Ascending aorta (tissue), 2 donors: Measurements from ENCODE around the gene CTAGE1. TPM values are rescaled to one million over a fixed set of nuclear protein-coding genes. Genes with fewer than 3 reads are reported as not detected.
A peak's percentile ranks its signal among the peaks of the same experiment; 100 is the strongest.

Source experiments
- DNase-seq, 2 donors: peaks; one replicate each; pipeline ENCODE4 v3.0.0-alpha.2; 2019; ENCODE audit warnings: low spot score in 2 of 2
- H3K27ac ChIP-seq, 2 donors: fragments of 200-600 bp; sonication (generic); one replicate each; pipeline ENCODE4 v1.5.1; 2016 to 2017; ENCODE audit warnings: mild to moderate bottlenecking in 1 of 2
- H3K27me3 ChIP-seq: fragments of 200-600 bp; sonication (generic); one replicate; pipeline ENCODE4 v1.5.1; 2017
- H3K36me3 ChIP-seq, 2 donors: fragments of 200-600 bp; sonication (generic); one replicate each; pipeline ENCODE4 v1.5.1; 2016
- H3K4me1 ChIP-seq, 2 donors: fragments of 200-600 bp; sonication (generic); one replicate each; pipeline ENCODE4 v1.5.1; 2016 to 2017; ENCODE audit warnings: mild to moderate bottlenecking in 1 of 2
- H3K4me3 ChIP-seq, 2 donors: fragments of 200-600 bp; sonication (generic); one replicate each; pipeline ENCODE4 v1.5.1; 2016 to 2017; ENCODE audit warnings: mild to moderate bottlenecking in 1 of 2
- H3K9me3 ChIP-seq, 2 donors: fragments of 200-600 bp; sonication (generic); one replicate each; pipeline ENCODE4 v1.5.1; 2016
- intact Hi-C: fragments of 100-400 bp; cut with DNase I; formaldehyde crosslinking; loops from one replicate; pipeline ENCODE4 v1.15.1; 2023
- total RNA-seq: library from RNA; depleted of rRNA; stranded (reverse); fragments of >200 nt; gene quantifications from one replicate; pipeline ENCODE4 v1.1.0, GENCODE V29; 2016
- TF ChIP-seq, protein P1 (sequence below), 3 experiments: fragments of 200-600 bp in 2 of 3; fragments of 450-650 bp in 1 of 3; sonication (generic) in 2 of 3; IDR thresholded peaks; one replicate each; pipeline ENCODE4 v1.5.1; 2016 to 2019; ENCODE audit warnings: antibody characterized with exemption in 3 of 3, mild to moderate bottlenecking in 1 of 3, moderate library complexity in 1 of 3

Gene CTAGE1
- total RNA-seq, 1 donor from 2014 or later, result not detected

DNA sequence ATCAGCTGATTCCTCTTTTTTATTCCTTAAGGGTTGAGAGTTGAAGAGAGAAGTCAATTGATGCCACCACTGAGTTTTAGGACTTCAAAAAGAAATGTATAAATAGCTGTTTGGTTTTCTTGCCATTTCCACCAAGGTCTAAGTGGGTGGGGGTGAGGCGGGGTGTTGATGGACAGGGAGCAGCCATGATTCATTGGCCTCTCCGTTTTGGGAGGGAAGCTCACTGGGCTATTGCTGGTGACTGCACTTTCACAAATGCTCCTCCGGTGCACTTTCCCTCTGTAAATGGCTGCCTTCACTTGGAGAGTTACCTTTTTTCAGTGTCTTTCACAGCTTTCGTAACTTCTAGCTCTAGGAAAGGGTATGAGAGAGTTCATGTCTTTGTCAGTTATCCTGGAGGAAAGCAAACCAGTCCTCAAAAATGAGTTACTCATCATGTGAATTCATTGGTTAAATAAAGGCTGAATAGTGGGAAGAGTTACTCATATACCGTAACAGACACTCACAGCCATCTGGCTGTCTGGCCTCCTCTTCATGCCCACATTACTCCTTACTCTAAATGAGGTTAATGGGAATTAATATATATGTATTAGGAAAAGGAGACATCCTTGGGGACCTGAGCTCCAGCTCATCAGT, 17.4 kb upstream of the CTAGE1 start:
- TF ChIP-seq, protein P1, sequence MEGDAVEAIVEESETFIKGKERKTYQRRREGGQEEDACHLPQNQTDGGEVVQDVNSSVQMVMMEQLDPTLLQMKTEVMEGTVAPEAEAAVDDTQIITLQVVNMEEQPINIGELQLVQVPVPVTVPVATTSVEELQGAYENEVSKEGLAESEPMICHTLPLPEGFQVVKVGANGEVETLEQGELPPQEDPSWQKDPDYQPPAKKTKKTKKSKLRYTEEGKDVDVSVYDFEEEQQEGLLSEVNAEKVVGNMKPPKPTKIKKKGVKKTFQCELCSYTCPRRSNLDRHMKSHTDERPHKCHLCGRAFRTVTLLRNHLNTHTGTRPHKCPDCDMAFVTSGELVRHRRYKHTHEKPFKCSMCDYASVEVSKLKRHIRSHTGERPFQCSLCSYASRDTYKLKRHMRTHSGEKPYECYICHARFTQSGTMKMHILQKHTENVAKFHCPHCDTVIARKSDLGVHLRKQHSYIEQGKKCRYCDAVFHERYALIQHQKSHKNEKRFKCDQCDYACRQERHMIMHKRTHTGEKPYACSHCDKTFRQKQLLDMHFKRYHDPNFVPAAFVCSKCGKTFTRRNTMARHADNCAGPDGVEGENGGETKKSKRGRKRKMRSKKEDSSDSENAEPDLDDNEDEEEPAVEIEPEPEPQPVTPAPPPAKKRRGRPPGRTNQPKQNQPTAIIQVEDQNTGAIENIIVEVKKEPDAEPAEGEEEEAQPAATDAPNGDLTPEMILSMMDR (IDR thresholded peaks at IDR 0.05), result no peak
- no peak for DNase-seq
- intact Hi-C loops, result no loop called here
- no peak overlapping the region for H3K27ac ChIP-seq
- no peaks in the 10 kb centered on the region for H3K27me3 ChIP-seq
- H3K4me3 ChIP-seq, result no peak overlapping the region
- H3K36me3 ChIP-seq, result no peaks in the 10 kb centered on the region
- H3K9me3 ChIP-seq, result no peaks in the 10 kb centered on the region
- H3K4me1 ChIP-seq, result peaks cover 6 to 7% of the 10 kb centered on the region in 2 donors

DNA sequence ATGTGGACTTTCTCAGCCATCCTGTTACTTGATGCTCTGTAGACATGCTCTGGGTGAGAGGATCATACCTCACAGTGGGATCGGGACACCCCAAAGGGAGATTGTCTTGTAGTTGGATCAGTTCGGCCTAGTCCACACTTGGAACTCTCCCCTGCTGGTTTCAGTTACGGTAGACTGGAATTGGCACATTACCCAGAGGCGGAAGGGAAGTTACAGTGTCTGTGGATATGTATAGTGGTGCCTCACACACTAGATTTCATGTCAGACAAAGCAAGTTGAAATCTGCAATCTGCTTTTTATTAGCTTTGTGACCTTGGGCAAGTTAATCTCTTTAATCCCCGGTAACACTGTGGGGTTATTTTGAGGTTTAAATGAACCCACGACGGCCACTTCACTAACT, 16.2 kb upstream of the CTAGE1 start:
- DNase-seq, result no peak
- intact Hi-C loops, result loop anchor here (2.0 kb wide), 2 partner anchors 33 to 129 kb away; no protein-coding TSS in a partner anchor
- no peaks in the 10 kb centered on the region for H3K27me3 ChIP-seq
- peaks cover 6 to 7% of the 10 kb centered on the region in 2 donors for H3K4me1 ChIP-seq
- no peaks in the 10 kb centered on the region for H3K9me3 ChIP-seq
- H3K36me3 ChIP-seq, result no peaks in the 10 kb centered on the region
- no peak overlapping the region for H3K27ac ChIP-seq
- TF ChIP-seq, protein P1 (IDR thresholded peaks at IDR 0.05), result no peak
- no peak overlapping the region for H3K4me3 ChIP-seq

DNA sequence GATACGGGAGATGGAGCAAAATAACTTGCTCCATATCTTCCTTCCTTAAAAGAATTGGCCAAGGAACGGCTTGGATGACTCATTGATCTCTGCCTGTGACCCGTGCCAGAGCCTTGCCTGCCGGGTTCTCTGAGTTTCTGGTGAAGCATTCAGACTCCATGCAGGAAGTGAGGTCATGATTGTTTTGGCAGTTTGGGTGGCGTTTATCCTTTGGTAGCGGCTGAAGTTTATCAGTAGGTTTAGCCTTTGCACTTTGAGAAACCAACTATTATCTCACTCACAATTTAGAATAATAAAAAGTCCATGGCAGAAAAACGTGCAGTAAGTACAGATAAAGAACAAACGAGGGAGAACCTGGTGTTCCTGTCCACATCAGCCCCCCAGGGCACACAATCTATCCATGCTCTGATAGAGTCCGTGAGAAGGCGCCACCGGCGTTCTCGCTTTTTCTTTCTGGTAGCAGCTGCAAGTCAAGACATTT, 15.0 kb upstream of the CTAGE1 start:
- peak overlapping the region; percentile 68 to 86 for H3K27ac ChIP-seq
- H3K36me3 ChIP-seq, result no peaks in the 10 kb centered on the region
- peak; percentile 51 to 94 for DNase-seq
- intact Hi-C loops, result loop anchor here (2.0 kb wide), 2 partner anchors 34 to 130 kb away; no protein-coding TSS in a partner anchor
- no peaks in the 10 kb centered on the region for H3K9me3 ChIP-seq
- H3K27me3 ChIP-seq, result no peaks in the 10 kb centered on the region
- TF ChIP-seq, protein P1 (IDR thresholded peaks at IDR 0.05), result no peak
- peak overlapping the region in 1 of 2 donors; percentile 60 for H3K4me3 ChIP-seq
- peaks cover 7 to 9% of the 10 kb centered on the region in 2 donors for H3K4me1 ChIP-seq

DNA sequence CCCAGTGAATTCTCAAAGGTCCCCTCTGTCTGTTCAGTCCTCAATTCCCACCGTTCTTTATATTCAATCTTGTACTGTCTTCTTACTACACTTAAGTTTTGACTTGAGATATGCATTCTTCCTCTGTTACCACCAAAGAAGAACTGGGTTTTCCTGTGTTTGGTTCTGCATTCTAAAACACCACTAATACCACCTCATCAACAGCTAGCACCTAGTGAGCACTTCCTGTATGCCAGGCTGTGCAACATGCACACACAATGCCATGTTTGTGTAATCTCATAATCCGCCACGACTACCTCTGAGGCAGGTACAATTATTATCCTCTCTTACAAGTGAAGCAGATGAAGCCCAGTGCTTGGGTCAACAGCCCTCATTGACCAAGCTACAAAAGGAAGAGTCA, 11.8 kb upstream of the CTAGE1 start:
- Histone ChIP-seq H3K27me3 (no peaks in the 10 kb centered on the region), H3K9me3 (no peaks in the 10 kb centered on the region), H3K4me3 (no peak overlapping the region), H3K27ac (no peak overlapping the region), H3K4me1 (peaks cover 12 to 26% of the 10 kb centered on the region in 2 donors), H3K36me3 (no peaks in the 10 kb centered on the region)
- TF ChIP-seq, protein P1 (IDR thresholded peaks at IDR 0.05), result no peak
- no peak for DNase-seq
- intact Hi-C loops, result no loop called here

DNA sequence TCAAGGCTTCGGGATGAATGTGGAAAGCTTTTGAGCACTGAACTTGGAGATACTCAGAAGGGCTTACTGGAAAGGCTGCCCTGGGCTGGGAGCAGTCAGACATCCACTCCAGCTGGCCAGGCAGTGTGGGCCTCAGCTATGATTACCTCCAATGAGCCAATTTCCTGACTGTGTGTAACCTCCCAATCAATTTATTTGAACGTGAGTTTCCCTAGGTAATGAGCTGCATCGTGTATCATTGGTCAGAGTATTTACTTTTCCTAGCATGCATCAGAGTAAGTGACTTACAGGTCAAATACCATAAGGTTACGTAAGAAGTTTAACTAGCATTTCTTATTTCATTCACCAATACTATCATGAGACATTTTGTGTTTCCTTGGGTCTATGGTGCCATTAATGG, 11.0 kb upstream of the CTAGE1 start:
- Histone ChIP-seq H3K36me3 (no peaks in the 10 kb centered on the region), H3K27me3 (no peaks in the 10 kb centered on the region), H3K9me3 (no peaks in the 10 kb centered on the region), H3K4me1 (peaks cover 12 to 30% of the 10 kb centered on the region in 2 donors), H3K27ac (peak overlapping the region; percentile 50 to 57), H3K4me3 (no peak overlapping the region)
- intact Hi-C loops, result no loop called here
- TF ChIP-seq, protein P1 (IDR thresholded peaks at IDR 0.05), result no peak
- DNase-seq, result no peak
